DMS79 (cell line): ENCODE data around the gene KCNK7.

ENCODE experiments used
- DNase-seq: peaks from one replicate; lab custom pipeline; 2025; lab: John Stamatoyannopoulos, UW

Gene KCNK7

GRCh38 chr11:65611028-65611757 is 15.6 kb upstream of the KCNK7 start:
- DNase-seq: no peak

- DNase-seq: no peak
Observed at GRCh38 chr11:65610404-65610803, 14.8 kb upstream of the KCNK7 start.

- no peak for DNase-seq
Observed at GRCh38 chr11:65609665-65610064, 14.1 kb upstream of the KCNK7 start.

GRCh38 chr11:65609229-65609628 is 13.6 kb upstream of the KCNK7 start:
- DNase-seq: no peak

GRCh38 chr11:65607614-65608426 is 12.2 kb upstream of the KCNK7 start:
- no peak for DNase-seq

- no peak for DNase-seq
Observed at GRCh38 chr11:65606876-65607613, 11.4 kb upstream of the KCNK7 start.

GRCh38 chr11:65604258-65604657 is 8.7 kb upstream of the KCNK7 start:
- DNase-seq: no peak

GRCh38 chr11:65599955-65600246 is 4.3 kb upstream of the KCNK7 start:
- DNase-seq: no peak

- no peak for DNase-seq
Observed at GRCh38 chr11:65599216-65599954, 3.8 kb upstream of the KCNK7 start.

- DNase-seq: no peak
Observed at GRCh38 chr11:65598258-65598699, 2.7 kb upstream of the KCNK7 start.

- no peak for DNase-seq
Observed at GRCh38 chr11:65596520-65596919, 920 bp upstream of the KCNK7 start.

GRCh38 chr11:65595131-65595530 is 469 bp downstream of the KCNK7 start:
- no peak for DNase-seq

- no peak for DNase-seq
Observed at GRCh38 chr11:65593518-65594414, 1.8 kb downstream of the KCNK7 start.

- DNase-seq: peak; percentile 75
Observed at GRCh38 chr11:65592858-65593517, 2.6 kb downstream of the KCNK7 start.

- DNase-seq: no peak
Observed at GRCh38 chr11:65591939-65592857, 3.4 kb downstream of the KCNK7 start.

- peak; percentile 83 for DNase-seq
Observed at GRCh38 chr11:65590240-65590738, 5.3 kb downstream of the KCNK7 start.

GRCh38 chr11:65589444-65590239 is 6.0 kb downstream of the KCNK7 start:
- DNase-seq: no peak
